Measurements from ENCODE around the gene ARHGAP24.

Gene ARHGAP24

GRCh38 chr4:85860066-85860740 lies 385.3 kb downstream of the ARHGAP24 start:
- Histone ChIP-seq H3K27me3 (ENCODE audit: control insufficient read depth, insufficient read depth, low read length) (no peaks in the 10 kb centered on the region), H3K9ac (ENCODE audit: low read length) (no peak overlapping the region), H3K9me3 (ENCODE audit: control insufficient read depth, low read length) (no peaks in the 10 kb centered on the region), H3K4me1 (ENCODE audit: control insufficient read depth, insufficient read depth, low read length) (peaks cover 39% of the 10 kb centered on the region), H3K4me3 (ENCODE audit: low read length) (no peak overlapping the region), H3K36me3 (ENCODE audit: control insufficient read depth, insufficient read depth, low read length) (no peaks in the 10 kb centered on the region)

GRCh38 chr4:85861064-85861765 lies 386.3 kb downstream of the ARHGAP24 start:
- Histone ChIP-seq H3K4me1 (ENCODE audit: control insufficient read depth, insufficient read depth, low read length) (peaks cover 39% of the 10 kb centered on the region), H3K27me3 (ENCODE audit: control insufficient read depth, insufficient read depth, low read length) (no peaks in the 10 kb centered on the region), H3K9ac (ENCODE audit: low read length) (no peak overlapping the region), H3K4me3 (ENCODE audit: low read length) (no peak overlapping the region), H3K9me3 (ENCODE audit: control insufficient read depth, low read length) (no peaks in the 10 kb centered on the region), H3K36me3 (ENCODE audit: control insufficient read depth, insufficient read depth, low read length) (no peaks in the 10 kb centered on the region)

DNA sequence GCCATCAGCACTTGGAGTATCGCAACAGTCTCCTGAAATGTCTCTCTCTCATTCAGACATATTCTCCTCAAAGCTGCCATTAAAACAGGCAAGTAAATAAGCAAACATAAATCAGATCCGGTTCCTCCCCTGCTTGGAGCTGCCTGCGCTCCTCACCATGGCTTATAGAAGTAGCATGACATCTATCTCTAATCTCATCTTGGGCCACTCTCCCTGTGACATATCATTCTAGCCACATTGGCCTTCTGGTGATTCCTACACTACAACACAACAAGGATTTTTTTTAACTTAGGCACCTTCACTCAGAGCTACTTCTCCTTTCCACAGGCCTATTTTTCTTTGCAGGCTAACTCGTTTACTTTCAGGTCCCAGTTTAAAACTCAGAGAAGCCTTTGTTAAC lies 387.9 kb downstream of the ARHGAP24 start:
- Histone ChIP-seq H3K27me3 (ENCODE audit: control insufficient read depth, insufficient read depth, low read length) (no peaks in the 10 kb centered on the region), H3K4me1 (ENCODE audit: control insufficient read depth, insufficient read depth, low read length) (peaks cover 39% of the 10 kb centered on the region), H3K9ac (ENCODE audit: low read length) (no peak overlapping the region), H3K4me3 (ENCODE audit: low read length) (no peak overlapping the region), H3K9me3 (ENCODE audit: control insufficient read depth, low read length) (no peaks in the 10 kb centered on the region), H3K36me3 (ENCODE audit: control insufficient read depth, insufficient read depth, low read length) (no peaks in the 10 kb centered on the region)

DNA sequence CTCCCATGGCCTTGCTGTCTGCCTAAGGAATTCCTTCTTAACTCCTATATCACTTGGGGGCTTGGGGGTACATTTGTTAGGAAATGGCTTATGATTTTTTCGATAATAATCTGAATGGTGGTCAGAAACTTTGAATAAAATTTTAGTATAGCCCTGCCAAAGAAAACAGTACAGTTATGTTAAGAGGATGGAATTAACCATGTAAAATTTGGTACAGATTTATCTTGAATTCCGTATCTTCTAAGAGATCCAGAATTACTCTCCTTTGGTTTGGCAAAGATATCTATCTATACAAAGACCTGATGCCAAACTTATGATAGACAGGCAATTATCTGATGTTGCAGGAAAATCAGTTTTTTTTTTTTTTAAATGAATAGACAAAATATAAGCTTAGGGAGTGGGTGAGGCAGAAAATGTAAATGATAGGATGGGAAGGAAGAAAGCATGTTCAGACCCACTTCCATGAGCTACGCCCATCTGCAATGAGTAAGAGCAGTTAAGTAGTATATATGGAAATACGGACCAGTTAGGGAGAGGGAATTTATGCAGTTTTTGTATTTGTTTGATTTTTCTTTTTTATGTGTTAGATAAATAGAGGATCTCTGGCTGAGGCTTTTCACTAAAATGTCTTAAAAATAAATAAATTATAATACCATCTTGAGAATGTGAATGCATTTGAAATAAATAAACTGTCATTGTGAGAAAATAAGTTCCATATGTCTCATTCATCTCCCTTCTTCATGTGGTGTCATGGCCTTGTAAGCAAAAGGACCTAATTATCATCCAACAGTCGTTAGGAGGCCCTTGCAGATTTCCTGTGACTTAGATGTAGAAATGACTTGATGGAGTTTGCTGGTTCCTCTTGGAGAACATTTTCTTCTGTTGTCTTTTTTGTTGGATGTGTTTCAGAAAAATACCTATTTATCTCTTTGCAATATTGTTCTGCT lies 389.6 kb downstream of the ARHGAP24 start:
- no peaks in the 10 kb centered on the region for H3K36me3 ChIP-seq (ENCODE audit: control insufficient read depth, insufficient read depth, low read length)
- no peaks in the 10 kb centered on the region for H3K27me3 ChIP-seq (ENCODE audit: control insufficient read depth, insufficient read depth, low read length)
- H3K9me3 ChIP-seq (ENCODE audit: control insufficient read depth, low read length): no peaks in the 10 kb centered on the region

DNA sequence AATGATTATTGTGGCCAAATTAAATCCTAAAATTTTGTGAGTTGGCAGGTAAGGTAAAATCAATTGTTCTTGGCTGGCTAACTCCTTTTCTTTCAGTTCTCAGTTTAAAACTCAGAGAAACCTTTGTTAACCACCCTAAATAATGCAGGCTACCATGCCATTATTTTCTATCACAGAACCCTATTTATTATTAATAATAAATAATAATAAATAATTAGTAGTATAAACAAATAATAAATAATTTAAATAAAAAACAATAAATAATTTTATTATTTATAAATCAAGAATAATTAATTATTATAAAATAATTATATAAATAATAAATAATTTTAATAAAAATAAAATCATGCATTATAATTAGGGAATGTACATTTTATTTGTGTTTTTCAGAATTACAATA lies 390.3 kb downstream of the ARHGAP24 start:
- H3K4me1 ChIP-seq (ENCODE audit: control insufficient read depth, insufficient read depth, low read length): peaks cover 40% of the 10 kb centered on the region

More for the DNA sequence above, 389.6 kb downstream of the ARHGAP24 start:
- Histone ChIP-seq H3K4me3 (ENCODE audit: low read length) (no peak overlapping the region), H3K9ac (ENCODE audit: low read length) (no peak overlapping the region), H3K4me1 (ENCODE audit: control insufficient read depth, insufficient read depth, low read length) (peaks cover 43% of the 10 kb centered on the region)

GRCh38 chr4:85866508-85866907 lies 391.6 kb downstream of the ARHGAP24 start:
- Histone ChIP-seq H3K4me1 (ENCODE audit: control insufficient read depth, insufficient read depth, low read length) (peaks cover 33% of the 10 kb centered on the region), H3K9me3 (ENCODE audit: control insufficient read depth, low read length) (no peaks in the 10 kb centered on the region), H3K27me3 (ENCODE audit: control insufficient read depth, insufficient read depth, low read length) (no peaks in the 10 kb centered on the region), H3K36me3 (ENCODE audit: control insufficient read depth, insufficient read depth, low read length) (no peaks in the 10 kb centered on the region), H3K4me3 (ENCODE audit: low read length) (no peak overlapping the region), H3K9ac (ENCODE audit: low read length) (no peak overlapping the region)

More for the DNA sequence above, 390.3 kb downstream of the ARHGAP24 start:
- no peaks in the 10 kb centered on the region for H3K36me3 ChIP-seq (ENCODE audit: control insufficient read depth, insufficient read depth, low read length)
- H3K9ac ChIP-seq (ENCODE audit: low read length): no peak overlapping the region
- H3K27me3 ChIP-seq (ENCODE audit: control insufficient read depth, insufficient read depth, low read length): no peaks in the 10 kb centered on the region
- no peaks in the 10 kb centered on the region for H3K9me3 ChIP-seq (ENCODE audit: control insufficient read depth, low read length)
- no peak overlapping the region for H3K4me3 ChIP-seq (ENCODE audit: low read length)

DNA sequence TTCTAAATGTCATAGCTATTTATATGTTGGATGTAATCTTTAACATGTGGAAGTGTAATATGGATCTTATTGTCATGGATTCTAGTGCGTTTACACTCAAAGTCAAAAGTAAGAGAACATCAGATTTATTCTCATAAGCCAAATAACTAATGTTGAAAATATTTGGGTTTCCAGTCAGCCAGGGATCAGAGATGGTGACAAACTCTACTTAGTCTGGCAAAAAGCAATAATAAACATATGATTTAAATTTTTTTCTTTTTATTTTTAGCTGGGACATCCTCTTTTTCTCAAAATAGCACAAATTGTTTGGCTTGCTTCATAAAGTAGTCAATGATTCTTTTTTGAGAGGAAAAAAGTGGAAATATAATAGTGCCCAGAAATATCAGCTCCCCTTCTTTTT lies 392.3 kb downstream of the ARHGAP24 start:
- no peak overlapping the region for H3K4me3 ChIP-seq (ENCODE audit: low read length)
- H3K9ac ChIP-seq (ENCODE audit: low read length): no peak overlapping the region
- peaks cover 26% of the 10 kb centered on the region for H3K4me1 ChIP-seq (ENCODE audit: control insufficient read depth, insufficient read depth, low read length)
- H3K27me3 ChIP-seq (ENCODE audit: control insufficient read depth, insufficient read depth, low read length): no peaks in the 10 kb centered on the region
- no peaks in the 10 kb centered on the region for H3K36me3 ChIP-seq (ENCODE audit: control insufficient read depth, insufficient read depth, low read length)
- no peaks in the 10 kb centered on the region for H3K9me3 ChIP-seq (ENCODE audit: control insufficient read depth, low read length)

- Histone ChIP-seq H3K36me3 (ENCODE audit: control insufficient read depth, insufficient read depth, low read length) (no peaks in the 10 kb centered on the region), H3K27me3 (ENCODE audit: control insufficient read depth, insufficient read depth, low read length) (no peaks in the 10 kb centered on the region), H3K9me3 (ENCODE audit: control insufficient read depth, low read length) (no peaks in the 10 kb centered on the region), H3K4me3 (ENCODE audit: low read length) (no peak overlapping the region), H3K9ac (ENCODE audit: low read length) (no peak overlapping the region), H3K4me1 (ENCODE audit: control insufficient read depth, insufficient read depth, low read length) (peaks cover 12% of the 10 kb centered on the region)
Observed at GRCh38 chr4:85869181-85869580, 394.2 kb downstream of the ARHGAP24 start.

DNA sequence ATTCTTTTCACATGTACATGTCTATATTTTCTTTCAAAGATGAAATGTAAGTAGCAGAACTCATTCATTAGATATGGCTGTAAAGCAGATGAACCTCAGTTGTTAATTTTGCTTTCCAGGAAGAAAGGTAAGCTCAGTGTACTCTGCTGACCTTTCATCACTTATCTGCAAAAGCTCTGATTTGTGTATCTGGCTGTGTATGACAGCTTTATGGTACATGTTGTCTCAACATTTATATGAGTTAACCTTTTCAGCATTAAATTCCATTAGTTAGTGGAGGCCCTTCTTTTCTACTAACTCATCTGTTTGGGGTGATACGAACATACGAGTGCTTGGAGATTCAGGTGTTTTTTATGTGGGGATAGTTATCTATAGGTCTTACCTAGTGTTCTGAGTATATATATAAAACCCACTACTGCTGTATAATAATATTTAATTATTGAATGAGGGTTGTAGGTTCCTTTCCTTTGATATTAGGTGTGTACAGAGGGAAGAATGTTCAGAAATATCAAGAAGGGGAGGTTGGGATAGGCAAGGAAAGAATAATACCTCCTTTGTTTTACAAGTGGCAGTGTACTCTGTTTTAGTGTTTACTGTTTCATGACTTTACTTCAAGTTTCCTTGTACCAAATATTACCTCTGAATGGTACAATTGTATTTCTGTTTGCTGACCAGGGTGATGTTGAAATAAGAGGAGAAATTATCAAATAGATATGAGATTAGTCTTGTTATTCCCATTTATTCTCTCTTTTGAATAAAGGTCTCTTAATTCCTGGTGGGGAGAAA lies 395.5 kb downstream of the ARHGAP24 start:
- H3K9me3 ChIP-seq (ENCODE audit: control insufficient read depth, low read length): no peaks in the 10 kb centered on the region
- H3K4me3 ChIP-seq (ENCODE audit: low read length): no peak overlapping the region
- H3K4me1 ChIP-seq (ENCODE audit: control insufficient read depth, insufficient read depth, low read length): peaks cover 14% of the 10 kb centered on the region
- no peak overlapping the region for H3K9ac ChIP-seq (ENCODE audit: low read length)
- no peaks in the 10 kb centered on the region for H3K36me3 ChIP-seq (ENCODE audit: control insufficient read depth, insufficient read depth, low read length)
- H3K27me3 ChIP-seq (ENCODE audit: control insufficient read depth, insufficient read depth, low read length): no peaks in the 10 kb centered on the region

DNA sequence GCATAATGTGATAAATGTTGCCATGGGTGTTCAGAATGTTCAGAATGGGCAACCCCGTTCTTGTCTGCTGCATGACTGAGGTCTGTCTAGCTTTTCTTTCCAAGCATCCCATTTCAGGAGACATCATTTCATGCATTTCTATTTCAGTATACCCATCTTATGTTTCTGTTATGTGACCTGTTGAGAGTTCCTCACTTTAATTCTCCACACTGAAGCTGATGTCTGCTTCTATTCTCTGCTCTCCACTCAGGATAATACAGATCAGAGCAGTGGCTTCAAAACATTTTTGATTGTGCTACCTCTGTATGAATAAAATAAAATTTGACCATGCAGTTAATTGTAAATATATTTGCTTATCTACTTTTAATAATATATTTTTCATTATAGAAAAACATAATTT lies 398.6 kb downstream of the ARHGAP24 start:
- Histone ChIP-seq H3K9me3 (ENCODE audit: control insufficient read depth, low read length) (no peaks in the 10 kb centered on the region), H3K4me3 (ENCODE audit: low read length) (no peak overlapping the region), H3K9ac (ENCODE audit: low read length) (no peak overlapping the region), H3K4me1 (ENCODE audit: control insufficient read depth, insufficient read depth, low read length) (peaks cover 14% of the 10 kb centered on the region), H3K36me3 (ENCODE audit: control insufficient read depth, insufficient read depth, low read length) (no peaks in the 10 kb centered on the region), H3K27me3 (ENCODE audit: control insufficient read depth, insufficient read depth, low read length) (no peaks in the 10 kb centered on the region)

- Histone ChIP-seq H3K4me3 (ENCODE audit: low read length) (no peak overlapping the region), H3K9me3 (ENCODE audit: control insufficient read depth, low read length) (no peaks in the 10 kb centered on the region), H3K4me1 (ENCODE audit: control insufficient read depth, insufficient read depth, low read length) (no peaks in the 10 kb centered on the region), H3K27me3 (ENCODE audit: control insufficient read depth, insufficient read depth, low read length) (no peaks in the 10 kb centered on the region), H3K36me3 (ENCODE audit: control insufficient read depth, insufficient read depth, low read length) (no peaks in the 10 kb centered on the region), H3K9ac (ENCODE audit: low read length) (no peak overlapping the region)
Observed at GRCh38 chr4:85879518-85879917, 404.6 kb downstream of the ARHGAP24 start.
